Measurements from ENCODE around the gene POLR3E.
"Not testable (repeated sequence)": the region's sequence is repeated elsewhere in the genome, so short reads cannot be mapped to it uniquely, and the experiment has no call there.

The POLR3E gene

DNA sequence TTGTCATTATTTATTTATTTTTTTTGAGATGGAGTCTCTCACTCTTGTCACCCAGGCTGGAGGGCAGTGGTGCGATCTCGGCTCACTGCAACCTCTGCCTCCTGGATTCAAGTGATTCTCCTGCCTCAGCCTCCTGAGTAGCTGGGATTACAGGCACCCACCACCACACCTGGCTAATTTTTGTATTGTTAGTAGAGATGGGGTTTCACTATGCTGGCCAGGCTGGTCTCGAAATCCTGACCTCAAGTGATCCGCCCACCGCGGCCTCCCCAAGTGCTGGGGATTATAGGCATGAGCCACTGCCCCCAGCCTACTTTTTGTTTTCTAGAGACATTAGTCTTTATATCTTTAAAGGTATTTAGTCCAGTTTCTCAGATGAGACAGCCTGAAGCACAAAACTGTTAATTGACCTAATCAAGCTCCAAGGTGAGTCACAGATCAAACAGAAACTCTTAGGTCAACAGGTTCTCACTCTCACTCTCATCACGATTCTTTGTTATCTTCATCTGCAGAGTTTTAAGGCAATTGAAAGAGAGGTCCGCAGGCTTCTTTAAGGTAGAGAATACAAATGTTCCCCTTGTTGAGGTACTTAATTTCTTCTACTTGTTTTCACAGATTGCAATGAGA is 71.1 kb downstream of the POLR3E start:
- DNase-seq = not testable (repeated sequence)

DNA sequence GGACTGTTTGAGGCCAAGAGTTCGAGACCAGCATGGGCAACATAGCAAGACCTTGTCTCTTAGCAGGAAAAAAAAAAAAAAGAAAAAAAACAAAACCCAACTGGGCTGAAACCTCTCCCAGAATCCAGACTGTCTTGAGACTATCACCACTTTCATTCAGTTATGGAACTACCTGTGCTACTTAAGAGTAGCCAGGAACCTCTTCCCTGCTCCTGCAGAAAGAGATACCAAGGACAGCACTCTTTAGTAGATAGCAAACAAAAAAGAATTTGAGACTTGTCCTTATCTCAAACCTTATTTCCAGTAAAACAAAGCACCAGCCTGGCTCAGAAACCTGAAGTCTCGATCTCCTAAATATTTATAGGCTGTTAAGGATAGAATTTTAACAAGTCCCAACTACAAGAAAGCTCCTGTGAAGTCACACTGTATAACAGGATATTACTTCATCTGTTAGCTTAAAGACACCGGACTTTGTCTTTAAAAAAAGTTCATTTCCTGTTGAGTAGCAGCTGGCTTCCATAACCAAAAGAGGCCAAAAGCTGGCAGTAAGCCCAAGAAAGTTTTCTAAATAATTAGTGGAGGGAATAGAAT is 72.1 kb downstream of the POLR3E start:
- no peak for DNase-seq

DNA sequence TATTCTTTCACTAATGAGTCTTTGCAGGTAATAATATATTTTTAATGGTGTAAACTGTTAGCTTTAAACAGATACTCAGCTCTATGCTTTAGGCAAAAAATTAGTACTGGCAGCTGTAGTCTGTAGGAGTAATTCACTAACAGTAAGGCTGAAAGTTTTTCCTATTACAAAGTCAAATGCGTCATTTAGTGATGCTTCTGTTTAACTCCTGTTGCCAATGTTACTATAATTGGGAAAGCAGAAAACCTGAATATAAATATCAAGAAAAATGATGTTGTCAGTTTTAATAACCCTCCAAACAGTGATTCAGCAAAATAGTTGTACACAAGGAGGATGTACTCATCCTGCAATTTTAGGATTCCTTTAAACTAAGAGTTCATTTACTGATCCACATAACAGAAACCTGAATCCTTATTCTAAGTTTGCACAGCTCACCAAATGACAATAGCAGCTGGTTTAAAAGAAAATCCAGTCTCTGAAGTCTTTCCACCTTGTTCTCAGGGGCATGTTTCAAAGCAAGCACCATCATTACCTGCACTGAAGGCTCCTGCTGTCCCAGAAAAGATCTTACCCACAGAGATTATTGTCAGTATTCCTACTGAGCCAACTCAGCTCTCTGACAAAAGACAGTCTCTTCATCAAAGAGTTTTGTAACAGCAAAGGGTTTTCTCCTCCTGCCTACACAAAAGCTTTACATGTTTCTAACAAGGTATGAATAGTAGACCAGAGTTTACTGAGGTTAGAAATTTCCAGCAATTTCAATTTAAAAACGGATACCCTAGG is 73.0 kb downstream of the POLR3E start:
- no peak for DNase-seq

DNA sequence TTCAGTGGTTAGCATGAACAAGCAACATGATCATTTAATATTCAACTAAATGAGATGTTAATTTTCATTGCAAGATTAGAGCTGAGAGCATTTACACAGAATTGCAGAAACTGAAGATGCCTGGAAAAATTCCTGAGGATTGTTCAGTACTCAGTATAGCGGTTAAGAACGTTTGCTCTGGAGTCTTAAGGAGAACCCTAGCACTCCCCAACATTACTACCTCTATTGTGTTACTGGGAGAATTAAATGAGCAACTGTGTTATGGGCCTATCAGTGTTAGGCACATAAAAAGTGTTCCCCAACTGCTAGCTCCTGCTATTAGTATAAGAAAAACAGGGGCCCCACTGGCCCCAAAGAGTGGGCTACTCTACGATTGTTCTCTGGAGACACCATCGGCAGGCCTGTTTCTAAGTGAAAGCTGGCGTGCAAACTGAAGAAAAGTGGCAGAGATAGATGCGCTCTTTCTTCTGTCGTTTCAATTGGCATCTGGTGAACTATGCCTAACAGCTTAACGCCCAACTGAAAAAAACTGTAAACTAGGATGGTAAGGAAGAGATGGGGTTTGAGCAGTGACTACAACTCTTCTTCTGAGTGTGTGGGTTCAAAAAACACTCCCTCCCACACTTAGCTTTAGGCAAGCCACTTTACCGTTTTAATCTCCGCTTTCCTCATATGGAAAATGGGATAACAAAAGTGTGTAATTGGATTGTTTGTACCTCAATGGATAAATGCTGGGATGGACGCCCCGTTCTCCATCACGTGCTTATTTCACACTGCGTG is 75.9 kb downstream of the POLR3E start:
- DNase-seq = no peak

DNA sequence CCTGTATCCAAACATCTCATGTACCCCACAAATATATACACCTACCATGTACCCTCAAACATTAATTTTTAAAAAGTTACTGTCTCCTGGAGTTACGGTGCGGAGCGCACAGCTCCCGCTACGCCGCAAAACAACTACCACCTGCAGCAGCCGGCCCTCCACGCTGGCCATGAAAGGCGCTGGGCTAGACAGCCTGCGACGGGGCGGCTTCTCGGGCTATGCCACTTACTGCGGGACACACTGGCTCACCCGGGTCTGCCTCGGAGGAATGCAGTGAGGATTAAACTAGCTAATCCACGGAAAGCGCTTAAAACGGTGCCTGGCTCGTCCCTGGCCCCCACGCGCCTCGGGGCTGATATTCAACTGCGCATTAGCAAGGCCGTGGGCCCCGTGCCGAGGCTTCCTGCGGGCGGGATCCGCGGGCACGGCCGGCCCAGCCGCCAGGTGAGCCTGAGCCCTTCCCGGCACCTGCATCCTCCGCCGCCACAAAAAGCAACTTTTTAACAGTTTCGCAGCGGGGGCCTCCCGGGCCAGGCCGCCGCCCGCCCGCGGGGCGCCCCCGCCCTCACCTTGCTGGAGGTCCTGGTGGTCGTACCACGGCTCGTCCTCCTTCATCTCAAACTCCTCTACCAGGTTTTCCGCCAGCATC is 76.6 kb downstream of the POLR3E start:
- peak; percentile 80 for DNase-seq

DNA sequence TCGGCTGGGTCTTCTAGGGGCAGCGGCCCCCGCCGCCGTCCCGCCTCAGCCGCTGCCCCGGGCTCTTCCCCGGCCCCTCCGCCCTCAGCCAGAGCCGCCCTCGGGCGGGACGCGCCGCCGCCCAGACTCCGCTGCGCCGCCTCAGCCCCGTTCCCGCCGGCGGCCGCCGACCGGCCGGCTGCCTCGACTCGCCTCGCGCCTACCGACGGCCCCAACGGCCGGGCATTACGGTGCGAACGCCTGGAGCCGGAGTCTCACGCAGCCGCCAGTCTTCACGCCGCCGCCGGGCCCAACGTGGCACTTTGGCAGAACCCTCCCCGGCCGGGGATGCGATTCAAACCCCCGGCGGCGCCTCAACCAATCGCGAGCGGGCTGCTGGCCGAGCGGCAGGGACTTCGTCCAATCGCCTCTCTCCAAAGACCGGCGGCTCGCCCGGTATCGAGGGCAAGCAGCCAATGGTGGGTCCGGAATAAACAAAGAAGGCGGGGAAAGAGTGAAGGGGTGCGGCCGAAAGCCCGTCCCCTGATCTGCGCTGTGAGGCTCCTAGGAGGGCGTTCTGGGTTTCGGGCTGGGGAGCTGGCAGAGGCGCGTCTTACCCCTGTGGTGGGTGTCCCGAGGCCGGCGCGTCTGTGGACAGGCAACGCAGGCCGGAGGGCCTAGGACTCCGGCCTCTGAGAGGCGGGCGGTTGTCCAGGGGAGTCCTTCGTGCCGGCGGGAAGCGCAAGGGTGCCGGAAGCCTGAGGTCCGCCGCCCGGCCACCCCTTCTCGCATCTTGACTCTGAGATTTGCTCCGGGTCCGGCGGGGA is 77.3 kb downstream of the POLR3E start, which contains the start of gene CDR2:
Gene CDR2, minus strand, starts transcription at position 309 of the 806 bp plus-strand sequence. CDS start 310 bp downstream, outside the sequence.
- peak; percentile 99 for DNase-seq

DNA sequence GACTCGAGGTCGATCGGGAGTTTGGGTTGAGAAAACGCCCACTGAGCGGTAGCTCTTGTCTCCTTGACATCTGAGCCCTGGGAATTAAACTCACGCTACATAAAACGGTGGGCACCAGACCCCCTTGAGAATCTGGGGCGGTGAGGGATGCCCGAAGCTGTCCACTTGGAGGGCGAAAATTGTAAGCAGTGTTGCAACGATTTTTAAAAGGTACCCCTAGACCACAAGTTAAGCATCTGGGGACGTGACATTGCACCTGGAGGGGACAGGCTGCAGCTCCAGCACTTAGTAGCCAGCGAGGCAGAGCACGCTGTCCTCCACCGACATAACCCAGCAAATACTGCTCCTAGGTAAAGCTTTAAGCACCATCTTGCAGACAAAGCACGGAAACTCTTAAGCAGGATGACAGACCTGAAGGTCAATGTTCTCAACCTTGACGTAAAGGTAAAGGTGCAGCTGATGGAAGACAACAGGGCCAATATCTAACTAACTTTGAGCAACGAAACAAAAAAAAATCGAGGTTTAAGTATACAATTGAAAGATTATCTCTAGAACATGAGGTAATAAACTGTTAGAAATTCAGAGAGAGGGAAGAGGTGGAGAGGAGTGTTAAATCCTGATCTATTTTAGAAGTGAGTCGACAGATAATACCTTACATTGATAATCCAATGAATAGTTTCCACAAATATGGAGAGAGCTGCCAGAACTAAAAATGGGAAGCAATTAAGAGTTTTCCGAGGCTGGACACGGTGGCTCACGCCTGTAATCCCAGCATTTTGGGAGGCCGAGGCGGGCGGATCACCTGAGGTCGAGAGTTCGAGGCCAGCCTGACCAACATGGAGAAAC is 78.1 kb downstream of the POLR3E start:
- DNase-seq = no peak

DNA sequence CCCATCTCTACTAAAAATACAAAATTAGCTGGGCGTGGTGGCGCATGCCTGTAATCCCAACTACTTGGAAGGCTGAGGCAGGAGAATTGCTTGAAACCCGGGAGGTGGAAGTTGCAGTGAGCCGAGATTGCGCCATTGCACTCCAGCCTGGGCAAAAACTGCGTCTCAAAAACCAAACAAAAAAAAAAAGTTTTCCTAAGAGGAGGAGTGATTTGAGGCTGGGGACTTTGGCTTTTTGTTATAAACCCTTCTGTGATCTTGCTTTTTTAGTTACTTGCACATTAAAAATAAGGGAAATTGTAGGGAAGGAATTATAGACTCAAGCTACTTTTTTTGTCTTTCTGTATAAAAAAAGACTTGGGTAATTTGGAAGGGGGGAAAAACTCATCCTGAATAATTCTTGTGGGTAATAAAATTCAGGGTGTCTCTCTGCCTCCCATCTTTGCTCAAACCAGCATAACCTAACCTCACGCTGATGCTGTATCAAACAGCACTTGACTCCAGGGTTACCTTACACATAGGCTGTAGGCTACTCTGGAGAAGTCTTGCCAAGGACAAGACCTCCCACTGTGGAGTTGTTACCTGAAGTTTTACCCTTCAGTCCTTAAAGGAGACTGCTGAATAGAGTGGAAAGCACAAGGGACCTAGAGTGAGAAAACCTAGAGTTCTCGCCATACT is 78.9 kb downstream of the POLR3E start:
- no peak for DNase-seq

DNA sequence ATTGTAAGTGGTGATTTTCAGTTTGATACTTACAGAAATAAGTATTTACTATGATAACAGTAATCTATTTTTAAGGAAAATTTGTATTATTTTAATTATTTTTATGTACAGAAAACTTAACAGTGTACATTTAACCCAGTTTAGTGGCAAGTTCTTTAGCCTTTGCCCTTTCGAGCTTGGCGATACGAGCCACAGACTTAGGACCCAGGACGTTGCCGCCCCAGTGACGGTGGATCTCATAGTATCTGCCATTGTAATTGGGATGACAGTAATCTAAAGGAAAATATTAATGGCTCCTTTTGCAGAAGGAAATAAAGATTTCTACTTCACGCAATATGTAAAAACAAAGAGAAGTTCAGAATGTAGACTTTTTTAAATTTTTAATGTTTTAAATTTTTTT is 82.4 kb downstream of the POLR3E start:
- DNase-seq = no peak

DNA sequence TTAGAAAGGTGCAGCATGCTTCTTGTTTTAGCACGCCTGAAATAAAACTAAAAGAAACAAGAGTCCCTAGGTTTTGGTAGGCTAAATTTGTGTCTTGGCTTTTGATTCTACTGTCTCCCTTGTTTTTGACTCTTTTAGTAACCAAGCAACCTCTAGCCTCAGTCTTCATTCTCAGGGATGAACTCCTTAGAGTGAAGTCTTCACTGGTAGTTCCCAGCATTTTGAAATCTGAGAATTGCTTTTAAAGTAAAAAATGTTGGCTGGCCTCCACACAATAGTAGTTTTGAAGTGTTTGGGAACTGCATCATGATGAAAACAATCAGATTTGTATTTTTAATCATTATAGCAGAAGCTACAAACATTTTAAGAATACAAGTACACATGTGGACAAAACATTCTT is 83.3 kb downstream of the POLR3E start:
- no peak for DNase-seq

DNA sequence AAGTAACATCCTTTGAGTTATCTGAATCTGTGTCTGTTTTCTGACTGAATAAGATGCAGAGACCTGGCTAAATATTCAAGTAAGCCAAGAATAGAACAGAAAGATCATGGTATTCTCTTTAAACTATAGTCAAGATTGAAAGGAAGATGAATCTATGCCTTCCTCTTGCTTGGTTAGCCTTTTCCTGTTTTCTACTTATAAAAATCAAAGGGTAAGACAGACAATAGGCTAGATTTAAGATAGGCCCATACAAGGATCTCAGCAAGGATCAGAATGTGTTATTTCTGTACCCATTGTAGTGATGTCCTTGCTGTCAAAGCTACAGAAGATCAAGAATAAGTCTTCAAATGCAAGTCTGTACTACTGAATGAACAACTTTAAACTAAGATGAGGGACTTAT is 84.2 kb downstream of the POLR3E start:
- DNase-seq = no peak

DNA sequence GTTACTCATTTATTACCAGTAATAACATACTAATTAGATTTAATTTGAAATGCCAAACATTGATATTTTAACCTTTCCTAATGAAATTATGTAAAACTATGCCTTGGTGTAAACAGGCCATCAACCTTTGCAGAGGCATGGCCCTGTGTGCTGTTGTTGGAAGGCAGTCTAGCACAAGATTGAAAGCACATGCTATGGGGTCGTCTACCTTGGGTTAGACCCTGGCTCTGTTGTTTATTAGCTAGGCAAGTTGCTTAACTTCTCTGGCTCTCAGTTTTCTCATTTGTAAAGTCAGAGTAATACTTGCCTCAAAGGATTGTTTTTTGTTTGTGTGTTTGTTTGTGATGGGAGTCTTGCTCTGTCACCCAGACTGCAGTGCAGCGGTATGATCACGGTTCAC is 86.6 kb downstream of the POLR3E start:
- DNase-seq = no peak

Measured in activated effector memory CD4-positive, alpha-beta T cell treated with anti-CD3 and anti-CD28 coated beads, Interleukin-2, amount 50 U/mL, for 16 hours (primary cell).